AML-193 (cell line): ENCODE measurements around the gene ZBTB47.

Experiments used
- DNase-seq, 2 experiments: peaks; one replicate each; lab custom pipeline; 2025; lab: John Stamatoyannopoulos, UW

ZBTB47 gene

GRCh38 chr3:42685363-42685881 lies 31.9 kb downstream of the ZBTB47 start, which contains the start of gene KLHL40:
KLHL40 (plus strand) TSS chr3:42685537; CDS start chr3:42685619, 82 bp downstream.
- no peak for DNase-seq

GRCh38 chr3:42685891-42686820 lies 32.7 kb downstream of the ZBTB47 start:
- no peak for DNase-seq

- DNase-seq: no peak
Observed at GRCh38 chr3:42686832-42687650, 33.5 kb downstream of the ZBTB47 start.

- no peak for DNase-seq
Observed at GRCh38 chr3:42688016-42688415, 34.5 kb downstream of the ZBTB47 start.

GRCh38 chr3:42688487-42689420 lies 35.3 kb downstream of the ZBTB47 start:
- DNase-seq: no peak

- DNase-seq: no peak
Observed at GRCh38 chr3:42689421-42690014, 36.0 kb downstream of the ZBTB47 start.

GRCh38 chr3:42690191-42690590 lies 36.7 kb downstream of the ZBTB47 start:
- no peak for DNase-seq

GRCh38 chr3:42690766-42691680 lies 37.5 kb downstream of the ZBTB47 start:
- DNase-seq: no peak

- no peak for DNase-seq
Observed at GRCh38 chr3:42691816-42692666, 38.5 kb downstream of the ZBTB47 start.

- no peak for DNase-seq
Observed at GRCh38 chr3:42692667-42693529, 39.4 kb downstream of the ZBTB47 start.

GRCh38 chr3:42693530-42693930 lies 40.0 kb downstream of the ZBTB47 start:
- no peak for DNase-seq

- no peak for DNase-seq
Observed at GRCh38 chr3:42694366-42694765, 40.9 kb downstream of the ZBTB47 start.

- DNase-seq: no peak
Observed at GRCh38 chr3:42696356-42697288, 43.1 kb downstream of the ZBTB47 start.

- no peak for DNase-seq
Observed at GRCh38 chr3:42697289-42698051, 44.0 kb downstream of the ZBTB47 start.

- DNase-seq: no peak
Observed at GRCh38 chr3:42698216-42698910, 44.9 kb downstream of the ZBTB47 start.

GRCh38 chr3:42698911-42699230 lies 45.4 kb downstream of the ZBTB47 start:
- DNase-seq: no peak
